Sciatic nerve (tissue), 2 donors: Measurements from ENCODE around the gene FARP1. TPM values are rescaled to one million over a fixed set of nuclear protein-coding genes. Genes with fewer than 3 reads are reported as not detected.

ENCODE experiments used
- ATAC-seq: fragments of 200-7000 bp; cut with Tn5 transposase; one replicate; pipeline ENCODE4 v1.9.1; 2020; ENCODE audit warnings: mild to moderate bottlenecking, moderate library complexity
- DNase-seq: peaks from one replicate; pipeline ENCODE4 v3.0.0-alpha.2; 2020; ENCODE audit warnings: low spot score
- intact Hi-C: fragments of 100-400 bp; cut with DNase I; formaldehyde crosslinking; loops from one replicate; pipeline ENCODE4 v1.14.2; 2022
- total RNA-seq: library from RNA; stranded (reverse); fragmentation: NEBNext Ultra II Directional; extraction: Animal tissue kit (Norgen Biotek cat#: 25700); gene quantifications from one replicate; pipeline ENCODE4 v1.2.1, GENCODE V29; 2021
- donor health status: DM: no; HTN: no; CAD: no.
- donor health status: DM: no; HTN: no; CAD: no.

The FARP1 gene
- total RNA-seq, 1 donor from 2014 or later = 35.4 TPM

- peak; percentile 80 for DNase-seq
- intact Hi-C loops = no loop called here
- ATAC-seq = peak; percentile 82
Observed at GRCh38 chr13:98451676-98452470, 309.0 kb downstream of the FARP1 start.

- ATAC-seq (no peak), DNase-seq (no peak)
- intact Hi-C loops = no loop called here
Observed at GRCh38 chr13:98452851-98453843, 310.3 kb downstream of the FARP1 start.

GRCh38 chr13:98454389-98454881, 311.5 kb downstream of the FARP1 start:
- intact Hi-C loops = no loop called here

GRCh38 chr13:98456413-98456845, 313.5 kb downstream of the FARP1 start:
- DNase-seq = no peak
- intact Hi-C loops = no loop called here
- ATAC-seq = no peak

More at GRCh38 chr13:98454389-98454881, 311.5 kb downstream of the FARP1 start:
- DNase-seq = no peak
- ATAC-seq = peak; percentile 80

GRCh38 chr13:98457053-98457452, 314.2 kb downstream of the FARP1 start:
- intact Hi-C loops = no loop called here
- no peak for ATAC-seq
- DNase-seq = no peak

- DNase-seq = no peak
- ATAC-seq = no peak
- intact Hi-C loops = no loop called here
Observed at GRCh38 chr13:98458431-98458830, 315.5 kb downstream of the FARP1 start.

- intact Hi-C loops = no loop called here
- no peak for ATAC-seq
- DNase-seq = no peak
Observed at GRCh38 chr13:98459171-98459681, 316.3 kb downstream of the FARP1 start.

- DNase-seq (no peak), ATAC-seq (no peak)
Observed at GRCh38 chr13:98459721-98460370, 317.0 kb downstream of the FARP1 start.

GRCh38 chr13:98460516-98460915, 317.6 kb downstream of the FARP1 start:
- DNase-seq (no peak), ATAC-seq (no peak)
- intact Hi-C loops = loop anchor here (10.0 kb wide), 1 partner anchor 114 kb away; the partner anchor contains the start of gene STK24

More at GRCh38 chr13:98459721-98460370, 317.0 kb downstream of the FARP1 start:
- intact Hi-C loops = loop anchor here (10.0 kb wide), 1 partner anchor 115 kb away; the partner anchor contains the start of gene STK24

GRCh38 chr13:98461486-98462240, 318.8 kb downstream of the FARP1 start:
- intact Hi-C loops = loop anchor here (10.0 kb wide), 1 partner anchor 113 kb away; the partner anchor contains the start of gene STK24
- DNase-seq (no peak), ATAC-seq (no peak)

- intact Hi-C loops = loop anchor here (10.0 kb wide), 1 partner anchor 112 kb away; the partner anchor contains the start of gene STK24
- DNase-seq = no peak
- ATAC-seq = no peak
Observed at GRCh38 chr13:98462241-98462882, 319.5 kb downstream of the FARP1 start.

- DNase-seq (no peak), ATAC-seq (no peak)
- intact Hi-C loops = loop anchor here (10.0 kb wide), 1 partner anchor 112 kb away; the partner anchor contains the start of gene STK24
Observed at GRCh38 chr13:98462946-98463345, 320.1 kb downstream of the FARP1 start.

GRCh38 chr13:98466634-98467236, 323.8 kb downstream of the FARP1 start:
- intact Hi-C loops = loop anchor here (10.0 kb wide), 1 partner anchor 108 kb away; the partner anchor contains the start of gene STK24
- DNase-seq (peak; percentile 32), ATAC-seq (peak; percentile 45)

GRCh38 chr13:98467263-98467985, 324.5 kb downstream of the FARP1 start:
- DNase-seq = peak; percentile 25
- no peak for ATAC-seq
- intact Hi-C loops = loop anchor here (10.0 kb wide), 1 partner anchor 107 kb away; the partner anchor contains the start of gene STK24

GRCh38 chr13:98468361-98468760, 325.5 kb downstream of the FARP1 start:
- intact Hi-C loops = loop anchor here (10.0 kb wide), 1 partner anchor 106 kb away; the partner anchor contains the start of gene STK24
- DNase-seq (peak; percentile 43), ATAC-seq (peak; percentile 53)

GRCh38 chr13:98468929-98469328, 326.0 kb downstream of the FARP1 start:
- no peak for ATAC-seq
- intact Hi-C loops = loop anchor here (10.0 kb wide), 1 partner anchor 106 kb away; the partner anchor contains the start of gene STK24

More at GRCh38 chr13:98468929-98469328, 326.0 kb downstream of the FARP1 start:
- peak; percentile 43 for DNase-seq
